Measurements from ENCODE around the gene RNF186. TPM values are rescaled to one million over a fixed set of nuclear protein-coding genes. Genes with fewer than 3 reads are reported as not detected.

The RNF186 gene
- total and polyA plus RNA-seq, 2 donors (not counting 1 experiment from before 2014, with no cell fraction given) = not detected

DNA sequence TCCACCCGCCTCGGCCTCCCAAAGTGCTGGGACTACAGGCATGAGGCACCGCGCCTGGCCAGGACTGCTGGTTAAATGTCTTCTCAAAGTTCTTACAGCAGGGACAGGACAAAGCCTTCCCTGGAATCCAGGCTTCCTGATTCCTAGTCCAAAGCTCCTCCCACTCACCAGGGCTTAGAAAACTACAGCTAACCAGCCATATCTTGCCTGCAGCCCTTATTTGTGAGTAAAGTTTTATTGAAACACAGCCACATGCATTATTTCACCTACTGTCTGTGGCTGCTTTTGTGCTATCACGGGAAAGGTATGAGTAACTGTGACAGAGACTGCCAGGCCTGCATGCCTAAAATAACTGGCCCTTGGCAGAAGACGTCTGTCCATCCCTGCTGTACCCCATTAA is 39.8 kb downstream of the RNF186 start:
- Mint-ChIP-seq H3K27ac (no peak overlapping the region), H3K27me3 (no peaks in the 10 kb centered on the region), H3K4me3 (no peak overlapping the region), H3K4me1 (no peaks in the 10 kb centered on the region), H3K9me3 (ENCODE audit: insufficient read depth) (peaks cover 2% of the 10 kb centered on the region)
- CTCF ChIA-PET = no interaction called here
- WGBS (ENCODE audit: insufficient coverage) = 100% methylated on average over 4 of the region's 6 CpGs
- Histone ChIP-seq H3K36me3 (replicated peaks in 1 of 2; ENCODE audit: control extremely low read depth in 1 of 2, control insufficient read depth in 1 of 2, extremely low read depth in 1 of 2, insufficient read depth in 2 of 2, low read length in 1 of 2) (peaks cover 2 to 47% of the 10 kb centered on the region in 2 experiments), H3K27me3 (replicated peaks in 1 of 4; ENCODE audit: control extremely low read depth in 1 of 4, control insufficient read depth in 3 of 4, insufficient read depth in 4 of 4, low read length in 3 of 4) (no peaks in the 10 kb centered on the region), H3K4me1 (ENCODE audit: control insufficient read depth in 2 of 2, insufficient read depth in 2 of 2, low read length in 2 of 2) (no peaks in the 10 kb centered on the region), H4K20me1 (ENCODE audit: control insufficient read depth, insufficient read depth, low read length, poor library complexity, severe bottlenecking) (no peaks in the 10 kb centered on the region), H3K79me2 (ENCODE audit: control insufficient read depth, insufficient read depth, low read length) (no peaks in the 10 kb centered on the region), H3K9me3 (ENCODE audit: control extremely low read depth in 1 of 3, control insufficient read depth in 2 of 3, insufficient read depth in 1 of 3, low read length in 2 of 3) (peaks cover 0 to 7% (median 0%) of the 10 kb centered on the region in 3 donors), H3K4me2 (replicated peaks; ENCODE audit: low read depth, low read length, poor library complexity, severe bottlenecking) (no peak overlapping the region), H3K9ac (ENCODE audit: low read length) (no peak overlapping the region), H2AFZ (ENCODE audit: insufficient read depth, low read depth, low read length, poor library complexity, severe bottlenecking) (no peak overlapping the region), H3K27ac (ENCODE audit: low read length in 2 of 2) (no peak overlapping the region), H3K4me3 (ENCODE audit: control extremely low read depth in 1 of 5, extremely low read depth in 1 of 5, insufficient read depth in 1 of 5, low read depth in 2 of 5, low read length in 4 of 5) (no peak overlapping the region)
- TF ChIP-seq CTCF (IDR thresholded peaks at IDR 0.05) = no peak
- no peak for TF ChIP-seq EZH2 (IDR thresholded peaks at IDR 0.05; ENCODE audit: borderline replicate concordance, insufficient read depth, low read depth, low read length, poor library complexity, severe bottlenecking)
- DNase-seq (no peak), ATAC-seq (ENCODE audit: low read depth) (no peak)
- intact Hi-C loops (cut with micrococcal nuclease) = no loop called here
- POLR2A ChIA-PET = no interaction called here

DNA sequence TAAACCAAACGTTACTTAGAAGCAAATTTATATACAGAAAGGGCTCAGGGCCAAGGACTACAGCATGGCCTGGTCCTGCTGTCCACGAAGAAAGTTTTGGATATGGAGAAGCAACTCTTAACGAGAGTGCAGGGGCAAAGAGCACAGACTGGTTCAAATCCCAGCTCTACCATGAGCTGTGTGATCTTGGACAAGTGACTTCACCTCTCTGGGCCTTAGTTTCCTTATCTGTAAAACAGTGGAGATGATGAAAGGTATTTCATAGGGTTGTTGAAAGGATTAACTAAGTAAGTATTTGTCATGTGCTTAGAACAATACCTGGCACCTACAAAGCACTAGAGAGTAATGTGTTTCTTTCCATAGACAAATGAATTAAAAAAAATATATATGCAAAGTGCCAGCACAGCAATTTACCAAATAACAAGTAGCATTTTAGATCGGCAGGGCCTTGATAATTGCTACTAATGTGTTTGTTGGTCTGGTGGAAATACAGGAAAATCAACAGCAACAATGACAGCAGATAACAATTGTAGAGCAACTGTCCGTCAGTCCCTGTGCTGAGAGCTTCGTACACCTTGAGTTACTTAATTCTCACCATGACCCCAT is 40.8 kb downstream of the RNF186 start:
- no peak overlapping the region for H3K4me2 ChIP-seq (replicated peaks; ENCODE audit: low read depth, low read length, poor library complexity, severe bottlenecking)
- no peak overlapping the region for H2AFZ ChIP-seq (ENCODE audit: insufficient read depth, low read depth, low read length, poor library complexity, severe bottlenecking)
- Mint-ChIP-seq H3K27me3 (no peaks in the 10 kb centered on the region), H3K9me3 (ENCODE audit: insufficient read depth) (peaks cover 2% of the 10 kb centered on the region), H3K4me1 (no peaks in the 10 kb centered on the region), H3K27ac (no peak overlapping the region), H3K4me3 (no peak overlapping the region)
- H3K9ac ChIP-seq (ENCODE audit: low read length) = no peak overlapping the region
- peaks cover 0 to 44% of the 10 kb centered on the region in 2 experiments for H3K36me3 ChIP-seq (replicated peaks in 1 of 2; ENCODE audit: control extremely low read depth in 1 of 2, control insufficient read depth in 1 of 2, extremely low read depth in 1 of 2, insufficient read depth in 2 of 2, low read length in 1 of 2)
- no peak for ATAC-seq (ENCODE audit: low read depth)
- H3K9me3 ChIP-seq (ENCODE audit: control extremely low read depth in 1 of 3, control insufficient read depth in 2 of 3, insufficient read depth in 1 of 3, low read length in 2 of 3) = peaks cover 0 to 7% (median 0%) of the 10 kb centered on the region in 3 donors
- ChIA-PET POLR2A (no interaction called here), CTCF (interaction anchor here (0.7 kb wide), 1 partner anchor 9 kb away, joined by 3 read pairs; no protein-coding TSS in a partner anchor)
- WGBS (ENCODE audit: insufficient coverage) = 96% methylated on average over 3 of the region's 6 CpGs
- TF ChIP-seq EZH2 (IDR thresholded peaks at IDR 0.05; ENCODE audit: borderline replicate concordance, insufficient read depth, low read depth, low read length, poor library complexity, severe bottlenecking) = no peak
- no peak for TF ChIP-seq CTCF (IDR thresholded peaks at IDR 0.05)
- DNase-seq = no peak
- H3K4me1 ChIP-seq (ENCODE audit: control insufficient read depth in 2 of 2, insufficient read depth in 2 of 2, low read length in 2 of 2) = no peaks in the 10 kb centered on the region
- no peaks in the 10 kb centered on the region for H4K20me1 ChIP-seq (ENCODE audit: control insufficient read depth, insufficient read depth, low read length, poor library complexity, severe bottlenecking)
- no peak overlapping the region for H3K4me3 ChIP-seq (ENCODE audit: control extremely low read depth in 1 of 5, extremely low read depth in 1 of 5, insufficient read depth in 1 of 5, low read depth in 2 of 5, low read length in 4 of 5)
- no peaks in the 10 kb centered on the region for H3K27me3 ChIP-seq (replicated peaks in 1 of 4; ENCODE audit: control extremely low read depth in 1 of 4, control insufficient read depth in 3 of 4, insufficient read depth in 4 of 4, low read length in 3 of 4)
- H3K27ac ChIP-seq (ENCODE audit: low read length in 2 of 2) = no peak overlapping the region
- intact Hi-C loops (cut with micrococcal nuclease) = no loop called here
- H3K79me2 ChIP-seq (ENCODE audit: control insufficient read depth, insufficient read depth, low read length) = no peaks in the 10 kb centered on the region
